ENCODE measurements around the gene RFX4. TPM values are rescaled to one million over a fixed set of nuclear protein-coding genes. Genes with fewer than 3 reads are reported as not detected.

Gene RFX4
- total RNA-seq, 1 donor from 2014 or later, result not detected

DNA sequence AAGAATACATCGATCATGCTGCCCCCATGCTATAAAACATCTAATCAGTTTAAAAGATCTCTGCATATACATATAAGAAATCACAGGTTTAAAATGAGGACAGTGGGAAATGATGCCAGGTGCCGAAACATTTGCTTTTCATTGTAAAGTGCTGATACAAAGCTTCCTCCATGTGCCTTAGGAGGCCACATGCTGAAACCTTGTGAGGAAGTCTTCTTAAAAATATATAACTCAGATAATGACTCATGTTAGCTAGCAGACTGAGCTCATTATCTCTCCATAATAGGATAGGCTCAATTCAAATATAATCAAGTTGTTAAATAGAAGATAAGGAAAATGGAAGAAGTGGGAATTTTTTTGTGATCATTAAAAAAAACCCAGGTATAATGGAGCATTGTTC is 65.9 kb downstream of the RFX4 start:
- no peak for DNase-seq (ENCODE audit: low spot score in 2 of 2, unreplicated experiment in 2 of 2)
- Mint-ChIP-seq H3K4me1 (no peaks in the 10 kb centered on the region), H3K36me3 (no peaks in the 10 kb centered on the region), H3K9me3 (no peaks in the 10 kb centered on the region), H3K27me3 (ENCODE audit: low read depth) (peaks cover 13% of the 10 kb centered on the region), H3K4me3 (no peak overlapping the region), H3K27ac (no peak overlapping the region)
- TF ChIP-seq, protein P1, sequence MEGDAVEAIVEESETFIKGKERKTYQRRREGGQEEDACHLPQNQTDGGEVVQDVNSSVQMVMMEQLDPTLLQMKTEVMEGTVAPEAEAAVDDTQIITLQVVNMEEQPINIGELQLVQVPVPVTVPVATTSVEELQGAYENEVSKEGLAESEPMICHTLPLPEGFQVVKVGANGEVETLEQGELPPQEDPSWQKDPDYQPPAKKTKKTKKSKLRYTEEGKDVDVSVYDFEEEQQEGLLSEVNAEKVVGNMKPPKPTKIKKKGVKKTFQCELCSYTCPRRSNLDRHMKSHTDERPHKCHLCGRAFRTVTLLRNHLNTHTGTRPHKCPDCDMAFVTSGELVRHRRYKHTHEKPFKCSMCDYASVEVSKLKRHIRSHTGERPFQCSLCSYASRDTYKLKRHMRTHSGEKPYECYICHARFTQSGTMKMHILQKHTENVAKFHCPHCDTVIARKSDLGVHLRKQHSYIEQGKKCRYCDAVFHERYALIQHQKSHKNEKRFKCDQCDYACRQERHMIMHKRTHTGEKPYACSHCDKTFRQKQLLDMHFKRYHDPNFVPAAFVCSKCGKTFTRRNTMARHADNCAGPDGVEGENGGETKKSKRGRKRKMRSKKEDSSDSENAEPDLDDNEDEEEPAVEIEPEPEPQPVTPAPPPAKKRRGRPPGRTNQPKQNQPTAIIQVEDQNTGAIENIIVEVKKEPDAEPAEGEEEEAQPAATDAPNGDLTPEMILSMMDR (IDR thresholded peaks at IDR 0.05; ENCODE audit: unreplicated experiment), result no peak

DNA sequence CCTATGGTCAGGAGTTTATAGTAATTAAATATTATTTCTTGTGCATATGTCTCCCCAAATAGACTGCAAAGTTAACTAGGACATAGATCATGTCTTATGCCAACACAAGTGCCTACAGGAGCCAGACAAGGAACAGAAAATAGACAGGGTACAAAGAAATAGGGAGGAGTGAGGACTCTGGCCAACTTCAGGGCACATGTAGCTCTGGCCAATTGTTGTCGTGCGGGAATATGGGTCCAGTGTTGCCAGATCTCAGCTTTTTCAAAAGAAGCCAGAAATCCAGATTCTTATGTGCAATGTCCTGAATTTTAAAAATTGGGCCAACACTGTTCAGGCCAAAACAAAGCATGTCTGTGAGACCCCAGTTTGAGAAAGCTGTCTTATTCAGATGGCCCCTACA is 68.7 kb downstream of the RFX4 start:
- H3K27me3 Mint-ChIP-seq (ENCODE audit: low read depth), result peaks cover 30% of the 10 kb centered on the region
- no peaks in the 10 kb centered on the region for H3K9me3 Mint-ChIP-seq
- no peak overlapping the region for H3K27ac Mint-ChIP-seq
- no peaks in the 10 kb centered on the region for H3K4me1 Mint-ChIP-seq
- H3K4me3 Mint-ChIP-seq, result no peak overlapping the region
- TF ChIP-seq, protein P1 (IDR thresholded peaks at IDR 0.05; ENCODE audit: unreplicated experiment), result no peak
- no peak for DNase-seq (ENCODE audit: low spot score in 2 of 2, unreplicated experiment in 2 of 2)
- H3K36me3 Mint-ChIP-seq, result no peaks in the 10 kb centered on the region

GRCh38 chr12:106652510-106653015 is 69.8 kb downstream of the RFX4 start:
- no peak for DNase-seq (ENCODE audit: low spot score in 2 of 2, unreplicated experiment in 2 of 2)
- Mint-ChIP-seq H3K9me3 (no peaks in the 10 kb centered on the region), H3K27ac (no peak overlapping the region), H3K36me3 (no peaks in the 10 kb centered on the region), H3K4me3 (no peak overlapping the region), H3K4me1 (peaks cover 8% of the 10 kb centered on the region), H3K27me3 (ENCODE audit: low read depth) (peaks cover 35% of the 10 kb centered on the region)
- TF ChIP-seq, protein P1 (IDR thresholded peaks at IDR 0.05; ENCODE audit: unreplicated experiment), result no peak

- Mint-ChIP-seq H3K27ac (no peak overlapping the region), H3K36me3 (no peaks in the 10 kb centered on the region), H3K9me3 (peaks cover 11% of the 10 kb centered on the region), H3K4me1 (peaks cover 8% of the 10 kb centered on the region), H3K27me3 (ENCODE audit: low read depth) (peaks cover 29% of the 10 kb centered on the region), H3K4me3 (no peak overlapping the region)
- TF ChIP-seq, protein P1 (IDR thresholded peaks at IDR 0.05; ENCODE audit: unreplicated experiment), result no peak
- no peak for DNase-seq (ENCODE audit: low spot score in 2 of 2, unreplicated experiment in 2 of 2)
Observed at GRCh38 chr12:106655577-106655976, 72.8 kb downstream of the RFX4 start.

DNA sequence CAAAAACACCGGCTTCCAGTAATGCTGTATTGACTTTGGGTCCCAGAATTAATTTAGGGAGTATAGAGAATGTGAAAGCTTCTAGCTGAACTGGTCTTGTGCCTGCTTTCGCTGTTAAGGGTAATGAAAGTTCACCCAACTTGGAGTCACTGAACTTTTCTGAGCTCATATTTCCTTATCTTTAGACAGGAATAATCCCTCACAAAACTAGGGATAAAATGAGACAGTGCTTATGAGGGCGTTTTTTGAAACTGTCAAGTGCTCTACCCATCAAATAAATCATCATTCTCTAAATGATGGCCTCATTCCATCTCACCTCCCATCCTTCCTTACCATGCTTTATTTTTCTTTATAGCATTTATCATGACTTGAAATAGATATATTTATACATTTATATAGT is 74.7 kb downstream of the RFX4 start:
- no peak overlapping the region for H3K4me3 Mint-ChIP-seq
- peaks cover 8% of the 10 kb centered on the region for H3K4me1 Mint-ChIP-seq
- DNase-seq (ENCODE audit: low spot score in 2 of 2, unreplicated experiment in 2 of 2), result no peak
- peaks cover 3% of the 10 kb centered on the region for H3K36me3 Mint-ChIP-seq
- TF ChIP-seq, protein P1 (IDR thresholded peaks at IDR 0.05; ENCODE audit: unreplicated experiment), result no peak
- H3K9me3 Mint-ChIP-seq, result peaks cover 26% of the 10 kb centered on the region
- peaks cover 25% of the 10 kb centered on the region for H3K27me3 Mint-ChIP-seq (ENCODE audit: low read depth)
- H3K27ac Mint-ChIP-seq, result no peak overlapping the region

DNA sequence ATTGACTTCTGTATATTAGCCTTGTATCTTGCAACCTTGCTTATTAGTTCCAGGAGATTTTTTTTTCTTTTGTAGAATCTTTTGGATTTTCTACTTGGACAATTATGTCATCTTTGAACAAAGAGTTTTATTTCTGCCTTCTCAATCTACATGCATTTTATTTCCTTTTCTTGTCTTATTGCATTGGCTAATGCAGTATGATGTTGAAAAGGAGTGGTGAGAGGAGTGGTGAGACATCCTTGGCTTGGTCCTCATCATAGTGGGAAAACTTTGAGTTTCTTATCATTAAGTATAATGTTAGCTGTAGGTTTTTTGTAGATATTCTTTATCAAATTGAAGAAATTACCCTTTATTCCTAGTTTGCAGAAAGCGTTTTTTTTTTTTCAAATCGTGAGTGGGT is 80.6 kb downstream of the RFX4 start:
- Mint-ChIP-seq H3K4me3 (no peak overlapping the region), H3K27ac (no peak overlapping the region), H3K27me3 (ENCODE audit: low read depth) (peaks cover 14% of the 10 kb centered on the region), H3K36me3 (peaks cover 3% of the 10 kb centered on the region), H3K4me1 (no peaks in the 10 kb centered on the region), H3K9me3 (peaks cover 64% of the 10 kb centered on the region)
- no peak for DNase-seq (ENCODE audit: low spot score in 2 of 2, unreplicated experiment in 2 of 2)
- TF ChIP-seq, protein P1 (IDR thresholded peaks at IDR 0.05; ENCODE audit: unreplicated experiment), result no peak

Data from mesothelial cell of epicardium (in vitro differentiated cells).